ENCODE data around the gene TMEFF1. TPM values are rescaled to one million over a fixed set of nuclear protein-coding genes. Genes with fewer than 3 reads are reported as not detected.

The TMEFF1 gene
- total and polyA plus RNA-seq, 7 donors = 0.16 to 6.1 (median 0.68) TPM; not detected in 4

DNA sequence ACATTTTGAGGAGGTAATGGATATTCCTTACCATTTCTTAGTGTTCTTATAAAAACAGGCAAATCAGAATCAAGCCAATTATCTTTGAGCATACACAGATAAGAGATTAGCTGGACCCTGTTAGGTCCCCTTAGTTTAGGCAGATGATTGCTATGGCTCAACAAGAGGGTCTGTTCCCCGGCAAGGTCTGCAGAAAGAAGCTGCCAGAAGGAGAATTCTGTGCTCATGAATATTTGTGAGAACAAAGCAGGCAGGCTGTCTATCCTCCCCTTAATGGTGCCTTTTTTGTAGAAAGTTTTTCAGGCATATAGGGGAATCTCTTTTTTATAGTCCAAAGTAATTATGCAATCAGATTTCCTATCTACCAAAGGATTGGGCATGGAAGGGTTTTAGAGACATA lies 132.5 kb downstream of the TMEFF1 start:
- no peak overlapping the region for H3K4me3 ChIP-seq
- no peaks in the 10 kb centered on the region for H3K27me3 ChIP-seq
- intact Hi-C loops (cut with DNase I) = no loop called here
- no peak overlapping the region for H3K27ac ChIP-seq
- DNase-seq = no peak
- TF ChIP-seq EP300 (IDR thresholded peaks at IDR 0.05) (no peak), POLR2A (IDR thresholded peaks at IDR 0.05) (no peak), POLR2AphosphoS5 (IDR thresholded peaks at IDR 0.05) (no peak)
- TF ChIP-seq, protein P1, sequence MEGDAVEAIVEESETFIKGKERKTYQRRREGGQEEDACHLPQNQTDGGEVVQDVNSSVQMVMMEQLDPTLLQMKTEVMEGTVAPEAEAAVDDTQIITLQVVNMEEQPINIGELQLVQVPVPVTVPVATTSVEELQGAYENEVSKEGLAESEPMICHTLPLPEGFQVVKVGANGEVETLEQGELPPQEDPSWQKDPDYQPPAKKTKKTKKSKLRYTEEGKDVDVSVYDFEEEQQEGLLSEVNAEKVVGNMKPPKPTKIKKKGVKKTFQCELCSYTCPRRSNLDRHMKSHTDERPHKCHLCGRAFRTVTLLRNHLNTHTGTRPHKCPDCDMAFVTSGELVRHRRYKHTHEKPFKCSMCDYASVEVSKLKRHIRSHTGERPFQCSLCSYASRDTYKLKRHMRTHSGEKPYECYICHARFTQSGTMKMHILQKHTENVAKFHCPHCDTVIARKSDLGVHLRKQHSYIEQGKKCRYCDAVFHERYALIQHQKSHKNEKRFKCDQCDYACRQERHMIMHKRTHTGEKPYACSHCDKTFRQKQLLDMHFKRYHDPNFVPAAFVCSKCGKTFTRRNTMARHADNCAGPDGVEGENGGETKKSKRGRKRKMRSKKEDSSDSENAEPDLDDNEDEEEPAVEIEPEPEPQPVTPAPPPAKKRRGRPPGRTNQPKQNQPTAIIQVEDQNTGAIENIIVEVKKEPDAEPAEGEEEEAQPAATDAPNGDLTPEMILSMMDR (IDR thresholded peaks at IDR 0.05) = no peak
- 61 to 72% methylated on average over 1 of the region's 1 CpG for WGBS, 2 donors
- H3K9me3 ChIP-seq = no peaks in the 10 kb centered on the region
- no peaks in the 10 kb centered on the region for H3K36me3 ChIP-seq
- no peaks in the 10 kb centered on the region for H3K4me1 ChIP-seq

DNA sequence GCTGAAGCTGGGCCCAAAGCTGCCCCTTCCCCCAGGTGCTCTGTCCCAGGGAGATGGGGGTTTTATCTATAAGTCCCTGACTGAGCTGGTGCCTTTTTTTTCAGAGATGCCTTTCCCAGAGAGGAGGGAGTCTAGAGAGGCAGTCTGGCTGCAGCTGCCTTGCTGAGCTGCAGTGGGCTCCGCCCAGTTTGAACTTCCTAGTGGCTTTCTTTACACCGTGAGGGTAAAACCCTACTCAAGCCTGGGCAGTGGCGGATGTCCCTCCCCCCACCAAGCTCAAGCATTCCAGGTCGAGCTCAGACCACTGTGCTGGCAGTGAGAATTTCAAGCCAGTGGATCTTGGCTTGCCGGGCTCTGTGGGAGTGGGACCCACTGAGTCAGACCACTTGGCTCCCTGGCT lies 146.2 kb downstream of the TMEFF1 start:
- H3K9me3 ChIP-seq = peaks cover 0 to 6% (median 0%) of the 10 kb centered on the region in 4 donors
- H3K27ac ChIP-seq = no peak overlapping the region
- no peaks in the 10 kb centered on the region for H3K27me3 ChIP-seq
- no peaks in the 10 kb centered on the region for H3K36me3 ChIP-seq
- TF ChIP-seq POLR2AphosphoS5 (IDR thresholded peaks at IDR 0.05) (no peak), POLR2A (IDR thresholded peaks at IDR 0.05) (no peak), EP300 (IDR thresholded peaks at IDR 0.05) (no peak)
- TF ChIP-seq, protein P1 (IDR thresholded peaks at IDR 0.05) = no peak
- intact Hi-C loops (cut with DNase I) = no loop called here
- H3K4me3 ChIP-seq = no peak overlapping the region
- no peaks in the 10 kb centered on the region for H3K4me1 ChIP-seq
- no peak for DNase-seq
- WGBS, 2 donors = 67 to 69% methylated on average over 5 of the region's 5 CpGs

- no peaks in the 10 kb centered on the region for H3K4me1 ChIP-seq
- DNase-seq = no peak
- no peak for TF ChIP-seq EP300 (IDR thresholded peaks at IDR 0.05)
- TF ChIP-seq, protein P1 (IDR thresholded peaks at IDR 0.05) = no peak
- TF ChIP-seq POLR2AphosphoS5 (IDR thresholded peaks at IDR 0.05) = no peak
- H3K4me3 ChIP-seq = no peak overlapping the region
- no peak overlapping the region for H3K27ac ChIP-seq
- WGBS, 2 donors = 70 to 74% methylated on average over 5 of the region's 5 CpGs
- no peaks in the 10 kb centered on the region for H3K27me3 ChIP-seq
- H3K9me3 ChIP-seq = peaks cover 0 to 6% (median 0%) of the 10 kb centered on the region in 4 donors
- no peaks in the 10 kb centered on the region for H3K36me3 ChIP-seq
- intact Hi-C loops (cut with DNase I) = no loop called here
These were observed 146.7 kb downstream of the TMEFF1 start for GRCh38 chr9:100619665-100620064.

DNA sequence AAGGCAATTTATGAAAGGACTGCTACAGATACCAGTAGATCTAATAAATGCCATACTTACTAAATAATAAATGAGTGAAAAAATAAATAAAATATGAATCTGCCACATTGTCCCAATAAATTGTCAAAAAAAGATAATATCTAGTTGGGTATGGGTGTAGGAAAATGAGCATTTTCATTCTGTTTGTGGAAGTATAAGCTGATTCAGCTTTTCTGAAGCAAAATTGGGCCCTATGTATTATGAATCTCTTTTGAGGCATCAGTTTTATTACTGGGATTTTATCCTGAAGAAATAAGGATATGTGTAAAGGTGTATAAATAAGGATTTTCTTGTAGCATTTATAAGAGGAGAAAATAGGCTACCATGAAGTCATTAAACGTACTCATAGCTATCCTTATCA lies 151.0 kb downstream of the TMEFF1 start:
- no peak overlapping the region for H3K4me3 ChIP-seq
- no peaks in the 10 kb centered on the region for H3K4me1 ChIP-seq
- no peaks in the 10 kb centered on the region for H3K9me3 ChIP-seq
- no peak for DNase-seq
- H3K27ac ChIP-seq = no peak overlapping the region
- intact Hi-C loops (cut with DNase I) = no loop called here
- H3K27me3 ChIP-seq = no peaks in the 10 kb centered on the region
- no peaks in the 10 kb centered on the region for H3K36me3 ChIP-seq
- WGBS, 2 donors = 33 to 59% methylated on average over 1 of the region's 1 CpG
- TF ChIP-seq POLR2AphosphoS5 (IDR thresholded peaks at IDR 0.05) (no peak), POLR2A (IDR thresholded peaks at IDR 0.05) (no peak), EP300 (IDR thresholded peaks at IDR 0.05) (no peak)
- TF ChIP-seq, protein P1 (IDR thresholded peaks at IDR 0.05) = no peak

DNA sequence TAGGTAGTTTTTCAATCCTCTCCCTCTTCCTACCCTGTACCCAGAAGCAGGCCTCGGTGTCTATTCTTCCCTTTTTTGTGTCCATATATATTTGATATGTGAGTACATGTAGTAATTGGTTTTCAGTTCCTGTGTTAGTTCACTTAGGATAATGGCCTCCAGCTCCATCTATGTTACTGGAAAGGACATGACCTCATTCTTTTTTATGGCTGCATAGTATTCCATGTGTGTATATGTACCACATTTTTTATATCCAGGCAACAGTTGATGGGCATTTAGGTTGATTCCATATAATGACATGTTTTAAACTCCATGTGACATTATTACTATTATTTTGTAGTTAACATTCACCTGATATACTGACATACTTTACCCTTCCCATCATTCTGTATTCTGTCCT lies 154.0 kb downstream of the TMEFF1 start:
- no peak overlapping the region for H3K4me3 ChIP-seq
- no peaks in the 10 kb centered on the region for H3K9me3 ChIP-seq
- TF ChIP-seq, protein P1 (IDR thresholded peaks at IDR 0.05) = no peak
- TF ChIP-seq EP300 (IDR thresholded peaks at IDR 0.05) = no peak
- no peak for TF ChIP-seq POLR2AphosphoS5 (IDR thresholded peaks at IDR 0.05)
- no peak for TF ChIP-seq POLR2A (IDR thresholded peaks at IDR 0.05)
- no peak for DNase-seq
- no peak overlapping the region for H3K27ac ChIP-seq
- intact Hi-C loops (cut with DNase I) = no loop called here
- no peaks in the 10 kb centered on the region for H3K27me3 ChIP-seq
- H3K36me3 ChIP-seq = no peaks in the 10 kb centered on the region
- WGBS, 2 donors = 95 to 98% methylated on average over 1 of the region's 1 CpG
- no peaks in the 10 kb centered on the region for H3K4me1 ChIP-seq

Measured in sigmoid colon (tissue), 7 donors.